Uterus (tissue), 2 donors: Measurements from ENCODE around the gene RUNX1.

Experiments used
- CTCF ChIP-seq, 4 experiments: fragments of 200-600 bp in 2 of 4; fragments of 450-650 bp in 2 of 4; sonication (generic) in 2 of 4; IDR thresholded peaks; one replicate each; pipeline ENCODE4 v1.5.1; 2016 to 2019; ENCODE audit warnings: antibody characterized with exemption in 4 of 4, mild to moderate bottlenecking in 2 of 4, moderate library complexity in 1 of 4
- POLR2A ChIP-seq, 2 donors: fragments of 450-650 bp; IDR thresholded peaks; one replicate each; pipeline ENCODE4 v1.6.1; 2016; ENCODE audit warnings: antibody characterized with exemption in 2 of 2, mild to moderate bottlenecking in 1 of 2, moderate library complexity in 1 of 2

DNA sequence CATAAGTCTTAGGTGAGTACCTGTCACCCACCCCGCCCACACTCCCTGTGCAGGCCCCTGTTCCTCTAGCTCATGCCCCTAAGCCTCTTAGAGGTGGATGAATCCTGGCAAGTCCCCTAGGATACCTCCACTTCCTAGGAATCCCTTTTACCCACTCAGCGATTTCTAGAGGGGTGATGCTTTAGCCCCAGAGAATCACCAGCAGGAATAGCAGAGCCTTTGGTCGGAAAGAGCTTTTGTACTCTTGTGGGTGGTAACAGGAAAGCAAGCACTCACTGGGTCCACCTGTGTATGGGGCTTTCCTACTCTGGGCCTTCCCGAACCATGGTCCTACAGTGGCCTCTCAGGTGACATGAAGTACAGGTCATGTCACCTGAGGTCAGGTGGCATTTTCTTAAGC is 207.9 kb downstream of the RUNX1 start:
- TF ChIP-seq CTCF (IDR thresholded peaks at IDR 0.05) (no peak), POLR2A (IDR thresholded peaks at IDR 0.05) (no peak)
